Measurements from ENCODE around the gene DNAH3. TPM values are rescaled to one million over a fixed set of nuclear protein-coding genes. Genes with fewer than 3 reads are reported as not detected.
"Not testable (repeated sequence)": the region's sequence is repeated elsewhere in the genome, so short reads cannot be mapped to it uniquely, and the experiment has no call there.

The DNAH3 gene
- total RNA-seq, 4 donors from 2014 or later, result under 0.01 to 2.1 (median 0.93) TPM

DNA sequence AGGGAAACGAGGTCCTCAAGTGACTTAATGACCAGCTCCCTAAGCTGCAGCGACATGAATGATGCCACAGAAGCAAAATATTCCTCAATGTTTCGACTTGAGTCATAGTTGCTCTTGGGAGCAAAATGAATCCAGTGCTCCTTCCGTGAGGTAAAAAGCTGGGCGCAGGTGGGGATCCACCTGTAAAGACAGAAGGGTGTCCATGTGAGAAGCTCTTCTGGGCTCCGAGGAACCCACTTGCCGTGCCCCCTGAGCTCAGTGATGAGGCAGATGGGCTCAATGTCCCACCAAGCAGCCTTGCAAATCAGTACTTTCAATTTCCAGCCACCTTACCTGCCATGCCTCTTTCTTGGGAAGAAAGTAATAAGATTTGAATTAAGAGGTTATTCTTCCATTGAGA lies 25.5 kb downstream of the DNAH3 start:
- Histone ChIP-seq H3K4me1 (no peaks in the 10 kb centered on the region), H3K36me3 (no peaks in the 10 kb centered on the region), H3K9me3 (no peaks in the 10 kb centered on the region), H3K27me3 (no peaks in the 10 kb centered on the region), H3K27ac (no peak overlapping the region), H3K4me3 (no peak overlapping the region)
- intact Hi-C loops (cut with DNase I; ENCODE audit: low total_unique reads), result no loop called here
- no peak for DNase-seq
- no peak for TF ChIP-seq POLR2A (IDR thresholded peaks at IDR 0.05)
- TF ChIP-seq, protein P1, sequence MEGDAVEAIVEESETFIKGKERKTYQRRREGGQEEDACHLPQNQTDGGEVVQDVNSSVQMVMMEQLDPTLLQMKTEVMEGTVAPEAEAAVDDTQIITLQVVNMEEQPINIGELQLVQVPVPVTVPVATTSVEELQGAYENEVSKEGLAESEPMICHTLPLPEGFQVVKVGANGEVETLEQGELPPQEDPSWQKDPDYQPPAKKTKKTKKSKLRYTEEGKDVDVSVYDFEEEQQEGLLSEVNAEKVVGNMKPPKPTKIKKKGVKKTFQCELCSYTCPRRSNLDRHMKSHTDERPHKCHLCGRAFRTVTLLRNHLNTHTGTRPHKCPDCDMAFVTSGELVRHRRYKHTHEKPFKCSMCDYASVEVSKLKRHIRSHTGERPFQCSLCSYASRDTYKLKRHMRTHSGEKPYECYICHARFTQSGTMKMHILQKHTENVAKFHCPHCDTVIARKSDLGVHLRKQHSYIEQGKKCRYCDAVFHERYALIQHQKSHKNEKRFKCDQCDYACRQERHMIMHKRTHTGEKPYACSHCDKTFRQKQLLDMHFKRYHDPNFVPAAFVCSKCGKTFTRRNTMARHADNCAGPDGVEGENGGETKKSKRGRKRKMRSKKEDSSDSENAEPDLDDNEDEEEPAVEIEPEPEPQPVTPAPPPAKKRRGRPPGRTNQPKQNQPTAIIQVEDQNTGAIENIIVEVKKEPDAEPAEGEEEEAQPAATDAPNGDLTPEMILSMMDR (IDR thresholded peaks at IDR 0.05), result no peak

DNA sequence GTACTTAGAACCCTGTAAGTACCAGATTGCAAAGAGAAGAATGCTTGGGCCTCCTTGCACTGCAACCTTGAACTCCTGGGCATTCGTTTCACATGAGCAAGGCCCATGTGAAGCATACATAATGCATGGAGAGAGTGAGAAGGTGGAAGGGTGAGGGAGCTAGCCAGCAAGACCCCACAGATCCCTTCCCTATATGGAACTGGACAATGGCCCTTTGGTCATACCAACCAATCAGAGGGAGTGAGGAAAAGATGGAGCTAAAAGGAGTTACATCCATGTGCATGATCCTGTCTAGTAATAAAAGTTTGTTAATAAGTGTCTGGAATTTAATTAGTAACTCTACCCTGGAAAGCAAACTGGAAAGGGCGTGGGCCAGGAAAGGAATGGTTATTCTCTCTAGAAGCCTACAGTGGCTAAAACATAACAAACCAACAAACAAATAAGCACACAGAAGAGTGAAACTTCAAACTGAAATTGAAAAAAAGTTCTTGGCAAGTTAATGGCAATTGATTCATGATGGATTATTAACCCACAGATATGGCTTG lies 29.6 kb downstream of the DNAH3 start:
- intact Hi-C loops (cut with DNase I; ENCODE audit: low total_unique reads), result no loop called here
- Histone ChIP-seq H3K4me1 (no peaks in the 10 kb centered on the region), H3K9me3 (no peaks in the 10 kb centered on the region), H3K27ac (no peak overlapping the region), H3K27me3 (no peaks in the 10 kb centered on the region), H3K4me3 (no peak overlapping the region), H3K36me3 (no peaks in the 10 kb centered on the region)
- no peak for DNase-seq
- TF ChIP-seq, protein P1 (IDR thresholded peaks at IDR 0.05), result no peak
- no peak for TF ChIP-seq POLR2A (IDR thresholded peaks at IDR 0.05)

DNA sequence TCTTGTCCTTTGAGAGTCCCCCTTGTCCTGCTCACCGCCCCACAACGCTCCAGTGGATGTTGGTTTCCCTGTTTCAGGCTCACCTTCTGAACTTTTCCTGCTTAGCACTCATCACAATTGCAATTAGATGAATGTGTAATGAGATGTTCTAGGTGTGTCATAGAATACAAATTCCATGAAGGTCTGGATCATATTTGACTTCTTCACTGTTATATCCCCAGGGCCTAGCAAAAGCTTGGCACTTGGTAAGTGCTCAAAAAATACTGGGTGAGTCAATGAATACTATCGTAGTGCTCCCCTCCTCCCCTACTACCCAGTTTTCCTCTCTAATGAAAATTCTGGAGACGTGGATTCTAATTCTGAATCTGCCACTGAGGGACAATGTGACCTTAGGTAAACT lies 33.1 kb downstream of the DNAH3 start:
- intact Hi-C loops (cut with DNase I; ENCODE audit: low total_unique reads), result no loop called here
- Histone ChIP-seq H3K4me3 (no peak overlapping the region), H3K27me3 (no peaks in the 10 kb centered on the region), H3K9me3 (no peaks in the 10 kb centered on the region), H3K27ac (no peak overlapping the region), H3K4me1 (no peaks in the 10 kb centered on the region), H3K36me3 (no peaks in the 10 kb centered on the region)
- TF ChIP-seq, protein P1 (IDR thresholded peaks at IDR 0.05), result no peak
- TF ChIP-seq POLR2A (IDR thresholded peaks at IDR 0.05), result no peak
- no peak for DNase-seq

DNA sequence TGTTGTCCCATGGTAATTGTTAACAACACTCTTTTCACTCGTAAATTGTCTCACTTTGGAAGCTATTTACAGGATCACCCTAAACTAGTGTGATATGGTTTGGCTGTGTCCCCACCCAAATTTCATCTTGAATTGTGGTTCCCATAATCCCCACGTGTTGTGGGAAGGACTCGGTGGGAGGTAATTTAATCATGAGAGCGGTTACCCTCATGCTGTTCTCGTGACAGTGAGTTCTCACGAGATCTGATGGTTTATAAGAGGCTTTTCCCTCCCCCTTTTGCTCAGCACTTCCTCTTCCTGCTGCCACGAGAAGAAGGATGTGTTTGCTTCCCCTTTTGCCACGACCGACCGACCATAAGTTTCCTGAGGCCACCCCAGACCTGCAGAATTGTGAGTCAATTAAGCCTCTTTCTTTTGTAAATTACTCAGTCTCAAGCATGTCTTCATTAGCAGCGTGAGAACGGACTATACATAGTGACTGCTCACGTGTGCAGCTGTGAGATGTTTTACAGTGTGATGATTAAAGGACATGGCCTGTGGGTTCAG lies 34.4 kb downstream of the DNAH3 start:
- Histone ChIP-seq H3K9me3 (no peaks in the 10 kb centered on the region), H3K27me3 (no peaks in the 10 kb centered on the region), H3K36me3 (no peaks in the 10 kb centered on the region), H3K27ac (no peak overlapping the region), H3K4me3 (no peak overlapping the region), H3K4me1 (no peaks in the 10 kb centered on the region)
- TF ChIP-seq POLR2A (IDR thresholded peaks at IDR 0.05), result no peak
- TF ChIP-seq, protein P1 (IDR thresholded peaks at IDR 0.05), result no peak
- DNase-seq, result no peak
- intact Hi-C loops (cut with DNase I; ENCODE audit: low total_unique reads), result no loop called here

DNA sequence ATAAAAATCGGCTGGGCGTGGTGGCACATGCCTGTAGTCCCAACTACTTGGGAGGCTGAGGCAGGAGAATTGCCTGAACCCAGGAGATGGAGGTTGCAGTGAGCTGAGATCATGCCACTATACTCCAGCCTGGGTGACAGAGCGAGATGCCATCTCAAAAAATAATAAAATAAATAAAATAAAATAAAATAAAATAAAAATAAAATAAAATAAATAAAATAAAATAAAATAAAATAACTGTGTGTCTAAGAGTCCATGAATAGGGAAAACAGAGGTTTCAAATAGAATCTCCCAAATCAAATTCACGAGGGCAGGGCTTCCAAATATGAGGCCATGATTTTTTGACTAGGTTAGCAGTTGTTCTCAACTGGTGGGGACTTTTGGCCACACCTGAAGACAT lies 35.1 kb downstream of the DNAH3 start:
- H3K9me3 ChIP-seq; H3K36me3 ChIP-seq; intact Hi-C loops (cut with DNase I; ENCODE audit: low total_unique reads): not testable (repeated sequence)

More for the DNA sequence above, 35.1 kb downstream of the DNAH3 start:
- not testable (repeated sequence) for H3K4me1 ChIP-seq, DNase-seq, H3K27ac ChIP-seq, H3K27me3 ChIP-seq, H3K4me3 ChIP-seq
